Left cardiac atrium (tissue), 4 donors: ENCODE results near the gene EFNA5. TPM values are rescaled to one million over a fixed set of nuclear protein-coding genes. Genes with fewer than 3 reads are reported as not detected.

ENCODE experiments used
- ATAC-seq, 2 donors: fragments of 200-7000 bp; cut with Tn5 transposase; one replicate each; pipeline ENCODE4 v1.9.1; 2020; ENCODE audit warnings: mild to moderate bottlenecking in 2 of 2, moderate library complexity in 2 of 2
- DNase-seq: peaks from one replicate; pipeline ENCODE4 v3.0.0-alpha.2; 2020
- intact Hi-C, 2 donors: fragments of 100-400 bp; cut with DNase I; formaldehyde crosslinking; loops; one replicate each; pipeline versions ENCODE4 v1.14.1 to v1.15.1; 2022 to 2023
- total RNA-seq, 2 donors: library from RNA; stranded (reverse); fragmentation: NEBNext Ultra II Directional; extraction: Animal tissue kit (Norgen Biotek cat#: 25700); gene quantifications; one replicate each; pipeline ENCODE4 v1.2.1, GENCODE V29; 2021
- donor health status: DM: no; HTN: yes; CAD: no.
- donor health status: DM: no; HTN: yes; CAD: no; lungs with severe emphysema.
- donor health status: DM: yes; HTN: yes; CAD: no.
- donor health status: Dilated cardiomyopathy.

The EFNA5 gene
- total RNA-seq, 2 donors from 2014 or later: 23.9 to 29.2 TPM

GRCh38 chr5:107378218-107378899 is 292.4 kb downstream of the EFNA5 start:
- ATAC-seq (no peak), DNase-seq (no peak)
- intact Hi-C loops: no loop called here

GRCh38 chr5:107377277-107377609 is 293.5 kb downstream of the EFNA5 start:
- intact Hi-C loops: no loop called here
- no peak for ATAC-seq
- no peak for DNase-seq

GRCh38 chr5:107376546-107377276 is 294.0 kb downstream of the EFNA5 start:
- DNase-seq (no peak), ATAC-seq (no peak)
- intact Hi-C loops: no loop called here

- ATAC-seq (no peak), DNase-seq (no peak)
- intact Hi-C loops: no loop called here
These were observed 297.0 kb downstream of the EFNA5 start for GRCh38 chr5:107373549-107374263.

GRCh38 chr5:107372723-107373450 is 297.9 kb downstream of the EFNA5 start:
- DNase-seq: no peak
- no peak for ATAC-seq
- intact Hi-C loops: no loop called here

- ATAC-seq (peak; percentile 44 to 73), DNase-seq (peak; percentile 32)
- intact Hi-C loops: no loop called here
These were observed 300.3 kb downstream of the EFNA5 start for GRCh38 chr5:107370396-107370968.

GRCh38 chr5:107369622-107370021 is 301.1 kb downstream of the EFNA5 start:
- DNase-seq (no peak), ATAC-seq (no peak)
- intact Hi-C loops: no loop called here

GRCh38 chr5:107368615-107369014 is 302.1 kb downstream of the EFNA5 start:
- DNase-seq: no peak
- intact Hi-C loops: no loop called here

GRCh38 chr5:107367939-107368338 is 302.8 kb downstream of the EFNA5 start:
- intact Hi-C loops: no loop called here
- no peak for ATAC-seq
- DNase-seq: no peak

More at GRCh38 chr5:107368615-107369014, 302.1 kb downstream of the EFNA5 start:
- ATAC-seq: no peak

GRCh38 chr5:107367480-107367879 is 303.3 kb downstream of the EFNA5 start:
- ATAC-seq (no peak), DNase-seq (no peak)
- intact Hi-C loops: no loop called here

- DNase-seq (no peak), ATAC-seq (no peak)
- intact Hi-C loops: no loop called here
These were observed 305.2 kb downstream of the EFNA5 start for GRCh38 chr5:107365320-107366109.

- intact Hi-C loops: no loop called here
- ATAC-seq (no peak), DNase-seq (no peak)
These were observed 306.1 kb downstream of the EFNA5 start for GRCh38 chr5:107364443-107365319.

- intact Hi-C loops: no loop called here
- DNase-seq (no peak), ATAC-seq (no peak)
These were observed 307.0 kb downstream of the EFNA5 start for GRCh38 chr5:107363768-107364167.

GRCh38 chr5:107361945-107362344 is 308.8 kb downstream of the EFNA5 start:
- DNase-seq: no peak
- intact Hi-C loops: no loop called here
- peak; percentile 44 to 73 for ATAC-seq

GRCh38 chr5:107359916-107360234 is 310.9 kb downstream of the EFNA5 start:
- intact Hi-C loops: no loop called here
- ATAC-seq (no peak), DNase-seq (no peak)

- peak in 1 of 2 donors; percentile 65 for ATAC-seq
- no peak for DNase-seq
- intact Hi-C loops: no loop called here
These were observed 311.5 kb downstream of the EFNA5 start for GRCh38 chr5:107359033-107359915.

GRCh38 chr5:107356891-107357290 is 313.8 kb downstream of the EFNA5 start:
- ATAC-seq (no peak), DNase-seq (no peak)
- intact Hi-C loops: no loop called here
